ENCODE data around the gene SLC25A10.
"Not testable (repeated sequence)": the region's sequence is repeated elsewhere in the genome, so short reads cannot be mapped to it uniquely, and the experiment has no call there.

Gene SLC25A10

GRCh38 chr17:81723651-81724209 lies 11.6 kb downstream of the SLC25A10 start:
- no peak for DNase-seq

GRCh38 chr17:81725439-81725838 lies 13.4 kb downstream of the SLC25A10 start:
- no peak for DNase-seq

GRCh38 chr17:81726004-81726403 lies 13.9 kb downstream of the SLC25A10 start:
- no peak for DNase-seq

GRCh38 chr17:81727324-81728031 lies 15.4 kb downstream of the SLC25A10 start:
- DNase-seq: peak; percentile 92

GRCh38 chr17:81733507-81734404 lies 21.7 kb downstream of the SLC25A10 start:
- peak; percentile 89 for DNase-seq

GRCh38 chr17:81734405-81735263 lies 22.6 kb downstream of the SLC25A10 start:
- no peak for DNase-seq

GRCh38 chr17:81735264-81736102 lies 23.4 kb downstream of the SLC25A10 start:
- DNase-seq: peak; percentile 73

GRCh38 chr17:81737947-81738800 lies 26.1 kb downstream of the SLC25A10 start:
- no peak for DNase-seq

GRCh38 chr17:81738801-81739393 lies 26.8 kb downstream of the SLC25A10 start:
- DNase-seq: no peak

GRCh38 chr17:81739593-81739992 lies 27.5 kb downstream of the SLC25A10 start:
- not testable (repeated sequence) for DNase-seq

- DNase-seq: peak; percentile 39
These were observed 28.4 kb downstream of the SLC25A10 start for GRCh38 chr17:81740395-81740961.

- DNase-seq: no peak
These were observed 29.0 kb downstream of the SLC25A10 start for GRCh38 chr17:81741049-81741593.

- DNase-seq: no peak
These were observed 29.7 kb downstream of the SLC25A10 start for GRCh38 chr17:81741594-81742452.
